Brain pericyte (primary cell): ENCODE measurements around the gene MFNG.

Source experiments
- DNase-seq: peaks from one replicate; pipeline ENCODE4 v3.0.0-alpha.2; 2012; ENCODE audit warnings: low read depth, low spot score

MFNG gene

DNA sequence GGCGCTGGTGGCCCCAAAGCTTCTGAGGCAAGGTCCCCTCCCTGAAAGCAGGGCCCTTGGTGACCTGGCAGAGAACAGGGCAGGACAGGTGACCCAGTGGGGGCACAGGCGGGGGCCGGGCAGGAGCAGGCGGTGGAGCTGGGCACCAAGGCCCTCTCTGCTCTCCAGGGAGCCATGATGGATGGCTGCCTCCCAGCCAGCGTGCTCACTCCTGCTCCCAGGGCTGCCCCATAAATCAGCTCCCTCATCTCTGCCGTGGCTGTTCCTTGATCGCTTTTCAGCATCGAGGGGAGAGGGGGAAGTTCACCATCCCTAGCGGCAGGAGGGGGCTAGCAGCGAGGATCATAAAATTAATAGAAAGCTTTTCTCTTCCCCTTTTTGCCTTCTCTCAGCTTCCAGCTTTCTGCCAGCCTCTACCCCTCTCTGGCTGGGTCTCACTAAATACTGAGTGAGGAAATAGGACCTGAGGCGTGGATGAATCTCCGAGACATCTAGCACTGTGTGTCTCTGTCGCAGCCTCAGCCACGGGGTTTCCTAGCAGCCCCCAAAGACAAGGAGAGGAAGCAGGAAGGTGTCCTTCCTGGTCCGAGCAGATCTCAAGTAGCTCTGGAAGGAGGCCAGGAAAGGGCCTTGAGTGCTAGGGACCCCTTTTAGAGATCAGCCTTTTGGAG lies 36.7 kb downstream of the MFNG start:
- no peak for DNase-seq

DNA sequence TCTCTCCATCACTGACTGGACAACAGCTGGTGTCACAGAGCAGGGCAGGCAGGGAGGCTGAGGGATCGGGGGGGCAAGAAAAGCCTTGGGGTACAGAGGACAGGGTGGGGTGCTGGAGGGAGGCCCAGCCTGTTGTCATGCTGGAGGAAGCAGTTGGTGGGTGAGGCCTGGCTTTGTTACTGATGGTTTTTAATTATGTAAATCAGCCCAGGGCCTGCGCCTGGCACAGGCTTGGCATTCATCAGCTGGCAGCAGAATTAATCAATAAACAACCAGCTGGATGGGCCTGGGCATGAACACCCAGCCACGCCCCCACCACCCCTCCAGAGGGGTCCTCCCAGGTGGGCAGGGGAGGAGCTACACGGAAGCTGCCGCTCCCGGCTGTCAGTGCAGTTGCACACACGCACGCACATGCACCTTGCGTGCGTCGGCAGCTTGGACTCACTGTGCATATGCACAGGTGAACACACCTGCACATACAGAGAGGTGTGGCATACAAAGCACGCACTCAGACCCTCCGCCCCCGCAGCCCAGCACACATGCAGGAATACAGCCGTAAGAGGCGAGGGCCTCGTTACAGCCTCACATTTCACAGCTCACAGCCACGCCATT lies 37.6 kb downstream of the MFNG start:
- no peak for DNase-seq

DNA sequence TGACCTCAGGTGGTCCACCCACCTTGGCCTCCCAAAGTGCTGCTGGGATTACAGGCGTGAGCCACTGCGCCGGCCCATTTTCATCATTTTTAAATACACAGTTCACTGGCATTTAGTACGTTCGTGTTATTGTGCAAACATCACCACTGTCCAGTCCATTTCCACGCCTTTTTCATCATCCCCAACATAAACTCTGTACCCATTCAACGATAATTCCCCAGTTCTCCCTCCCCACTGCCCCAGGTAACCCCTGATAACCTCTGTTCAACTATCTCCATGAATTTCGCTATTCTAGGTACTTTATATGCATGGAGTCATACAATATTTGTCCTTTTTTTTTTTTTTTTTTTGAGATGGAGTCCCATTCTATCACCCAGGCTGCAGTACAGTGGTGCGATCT lies 40.7 kb downstream of the MFNG start:
- no peak for DNase-seq

DNA sequence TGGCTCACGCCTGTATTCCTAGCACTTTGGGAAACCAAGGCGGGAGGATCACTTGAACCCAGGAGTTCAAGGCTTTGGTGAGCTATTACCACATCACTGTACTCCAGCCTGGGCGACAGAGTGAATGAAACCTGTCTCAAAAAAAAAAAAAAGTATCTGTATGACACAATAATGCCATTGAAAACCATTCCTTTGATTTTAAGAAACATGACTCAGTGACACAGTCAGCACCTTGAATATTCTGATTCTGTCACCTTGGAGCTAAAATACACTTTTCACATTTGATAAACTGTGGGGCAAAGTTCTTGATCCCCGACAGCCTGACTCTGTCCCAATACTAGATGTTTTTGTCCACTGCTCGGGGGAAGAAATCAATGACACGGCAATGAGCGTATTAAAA lies 42.2 kb downstream of the MFNG start:
- no peak for DNase-seq

DNA sequence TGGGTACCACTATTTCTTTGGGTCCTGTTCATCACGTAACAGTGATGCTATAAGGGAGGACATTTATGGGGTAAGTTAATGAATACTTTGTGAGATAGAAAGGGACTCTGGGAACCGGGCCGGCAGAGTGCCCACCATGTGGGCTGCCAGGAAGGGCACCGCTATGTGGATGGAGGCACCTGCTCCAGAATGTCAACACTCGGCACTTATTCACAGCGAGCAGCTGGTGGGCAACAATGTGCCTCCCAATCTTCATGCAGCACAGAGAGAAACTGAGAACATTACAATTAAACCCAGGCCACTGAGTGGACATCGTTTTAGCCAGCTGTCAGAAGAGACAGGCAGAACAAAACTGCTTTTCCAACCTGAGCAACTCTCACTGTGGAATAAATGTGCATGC lies 43.1 kb downstream of the MFNG start:
- no peak for DNase-seq

DNA sequence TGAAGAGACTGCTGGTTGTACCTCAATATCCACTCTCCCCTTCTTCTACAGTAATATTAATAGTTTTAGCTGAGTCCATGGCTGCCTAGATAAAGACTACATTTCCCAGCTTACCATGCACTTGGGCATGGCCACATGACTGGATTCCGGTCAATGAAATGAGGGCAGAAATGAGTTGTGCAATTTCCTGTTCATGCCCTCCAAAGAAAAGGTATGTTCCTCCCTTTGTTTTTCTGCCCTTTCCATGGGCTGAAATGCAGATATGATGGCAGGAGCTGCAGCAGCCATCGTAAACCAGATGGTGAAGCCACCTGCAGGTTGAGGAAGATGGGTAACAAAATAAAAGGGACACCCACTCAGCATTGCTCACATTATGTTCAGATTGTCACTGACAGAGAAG lies 43.6 kb downstream of the MFNG start:
- DNase-seq = no peak

DNA sequence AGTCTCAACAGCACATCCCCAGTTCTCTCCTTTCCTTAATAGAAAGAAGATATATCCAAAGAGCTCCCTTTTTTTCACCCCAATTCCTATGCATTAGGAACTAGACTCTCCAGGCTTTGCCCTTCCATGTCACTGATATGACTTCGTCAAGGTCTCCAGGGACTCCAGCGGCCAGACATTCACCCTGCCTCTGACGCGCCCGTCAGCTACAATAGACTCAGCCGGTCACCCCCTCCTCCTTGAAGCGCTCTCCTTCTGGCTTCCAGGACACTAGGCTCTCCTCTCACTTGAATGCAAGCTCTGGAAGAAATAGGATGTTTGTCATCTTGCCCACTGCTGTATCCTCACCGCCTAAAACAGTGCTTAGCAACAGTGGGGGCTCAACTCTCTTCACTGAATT lies 44.0 kb downstream of the MFNG start:
- no peak for DNase-seq

DNA sequence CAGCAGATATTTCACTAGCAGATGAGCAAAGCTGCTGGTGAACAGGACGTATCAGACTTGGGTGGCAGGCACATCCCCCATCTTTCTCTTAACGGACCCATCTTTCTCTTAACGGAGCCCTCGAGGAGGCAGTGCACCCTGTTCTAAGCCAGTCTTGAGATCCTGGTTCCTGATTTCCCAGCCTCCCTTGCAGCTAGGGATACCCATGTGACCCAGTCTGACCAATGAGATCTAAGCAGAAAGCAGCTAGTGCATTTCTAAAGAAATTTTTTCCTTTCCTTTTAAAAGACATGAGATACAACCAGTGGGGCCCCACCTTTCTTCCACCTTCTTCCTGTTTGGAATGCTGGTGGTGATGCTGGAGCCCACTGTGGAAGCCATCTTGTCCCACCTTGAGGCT lies 45.3 kb downstream of the MFNG start:
- no peak for DNase-seq

DNA sequence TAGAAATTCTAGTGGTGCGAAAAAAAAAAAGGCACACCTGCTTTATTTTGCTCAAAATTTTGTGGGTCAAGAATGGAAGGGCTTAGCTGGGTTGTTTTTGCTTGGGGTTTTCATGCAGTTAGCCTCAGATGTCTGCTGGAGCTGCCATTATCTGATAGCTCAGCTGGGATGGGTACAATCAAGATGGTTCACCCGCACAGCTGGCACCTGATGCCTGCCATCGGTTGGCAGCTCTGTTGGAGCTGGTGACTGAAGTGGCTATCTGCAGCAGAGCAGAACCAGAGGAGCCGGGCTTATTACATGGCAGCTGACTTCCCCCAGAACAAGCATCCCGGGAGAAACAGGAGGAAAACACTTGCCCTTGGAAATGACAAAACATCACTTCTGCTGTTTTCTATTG lies 46.8 kb downstream of the MFNG start:
- DNase-seq = no peak

DNA sequence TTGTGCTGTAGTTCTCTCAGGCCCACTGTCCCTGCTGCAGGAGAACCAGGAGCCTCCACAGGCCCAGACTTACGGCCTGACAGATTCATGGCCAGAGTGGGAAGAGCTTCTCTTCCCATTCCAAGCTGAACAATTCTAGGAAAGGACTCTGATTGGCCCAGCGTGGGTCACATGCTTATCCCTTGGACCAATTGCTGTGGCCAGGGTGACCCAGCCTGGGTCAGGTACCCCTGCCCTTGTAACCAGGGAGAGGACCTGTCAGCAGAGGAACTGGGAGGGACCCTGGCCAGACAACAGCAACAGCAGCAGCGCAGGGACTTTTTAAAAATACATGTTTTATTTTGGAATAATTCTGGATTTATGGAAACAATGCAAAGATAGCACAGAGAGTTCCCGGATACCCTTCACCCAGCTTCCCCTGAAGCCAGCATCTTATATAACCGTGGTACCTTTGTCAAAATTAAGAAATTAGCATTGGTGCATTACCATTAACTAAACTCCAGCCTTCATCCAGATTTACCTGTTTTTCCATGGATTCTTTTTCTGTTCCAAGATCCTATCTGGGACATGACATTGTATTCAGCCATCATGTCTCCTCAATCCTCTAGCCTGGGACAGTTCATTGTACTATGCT lies 50.1 kb downstream of the MFNG start:
- no peak for DNase-seq

DNA sequence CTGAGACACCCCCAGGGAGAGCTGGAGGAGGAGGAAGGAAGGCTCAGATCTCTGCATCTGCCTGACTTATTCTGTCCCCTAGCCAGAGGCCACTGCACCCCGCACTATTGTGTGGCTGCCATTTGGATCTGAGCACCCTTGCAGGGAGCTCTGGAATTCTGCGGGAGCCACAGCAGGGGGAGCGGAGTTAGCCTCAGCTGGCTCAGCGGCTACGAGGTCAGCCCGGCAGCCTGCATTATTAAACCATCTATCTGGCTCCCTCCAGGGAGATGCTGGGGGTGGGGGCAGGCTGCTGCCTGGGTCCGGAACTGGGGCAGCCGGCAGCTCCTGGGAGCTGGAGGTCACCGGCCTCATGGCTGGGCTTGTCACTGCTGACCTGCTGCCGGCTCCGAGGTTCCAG lies 52.4 kb downstream of the MFNG start:
- DNase-seq = no peak

DNA sequence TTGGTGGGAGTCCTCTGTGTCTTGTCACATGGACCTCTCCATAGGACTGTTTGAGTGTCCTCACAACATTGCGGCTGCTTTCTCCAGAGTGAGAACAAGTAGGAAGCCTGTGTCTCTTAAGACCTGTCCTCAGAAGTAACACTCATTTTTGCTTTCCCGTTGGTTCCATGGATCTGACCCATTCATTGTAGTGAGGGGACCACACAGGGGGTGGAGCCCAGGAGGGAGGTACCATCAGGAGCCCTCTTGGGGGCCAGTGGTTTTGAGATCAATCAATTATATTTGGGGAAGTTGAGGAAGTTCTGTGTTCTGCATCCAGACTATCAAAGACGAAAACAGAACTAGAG lies 53.5 kb downstream of the MFNG start:
- DNase-seq = no peak

DNA sequence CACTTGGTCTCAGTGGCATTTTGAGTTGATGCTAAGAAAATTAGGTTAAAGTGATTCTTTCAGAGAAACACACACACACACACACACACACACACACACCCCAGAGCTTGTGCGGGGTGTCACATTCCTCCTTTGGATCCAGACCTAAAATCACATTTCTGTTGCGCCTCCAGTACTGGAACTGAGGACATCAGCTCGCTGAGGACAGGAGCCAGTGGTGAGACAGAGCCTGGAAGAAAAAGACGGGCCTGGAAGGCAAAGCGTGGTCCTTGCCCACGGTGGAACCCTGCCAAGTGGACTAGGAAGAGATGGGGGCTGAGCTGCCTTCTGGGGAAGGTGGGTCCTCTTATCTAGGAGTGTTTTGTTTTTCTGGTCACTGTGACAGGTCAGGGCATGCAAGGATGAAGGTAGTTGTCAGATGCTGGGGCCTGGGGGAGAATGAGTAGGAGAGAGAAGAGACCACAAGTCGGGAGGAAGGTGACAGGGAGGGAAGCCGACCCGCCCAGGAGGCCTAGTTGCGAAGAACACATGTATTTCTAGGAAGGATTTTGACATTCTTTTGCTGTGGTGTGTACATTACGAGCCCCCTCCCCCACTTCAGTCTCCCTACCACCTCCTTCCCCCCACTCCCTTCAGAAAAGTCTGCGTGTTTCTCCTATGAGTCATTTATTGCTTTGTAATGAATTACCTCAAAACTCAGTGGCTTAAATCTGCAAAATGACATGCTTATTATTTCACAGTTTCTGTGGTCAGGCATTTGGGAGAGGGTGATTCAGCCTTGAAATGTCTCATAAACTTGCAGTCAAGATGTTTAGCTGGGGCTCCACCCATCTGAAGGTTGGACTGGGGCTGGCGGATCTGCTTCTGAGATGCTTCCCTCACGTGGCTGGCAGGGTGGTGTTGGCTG lies 54.1 kb downstream of the MFNG start:
- peak; percentile 31 for DNase-seq

DNA sequence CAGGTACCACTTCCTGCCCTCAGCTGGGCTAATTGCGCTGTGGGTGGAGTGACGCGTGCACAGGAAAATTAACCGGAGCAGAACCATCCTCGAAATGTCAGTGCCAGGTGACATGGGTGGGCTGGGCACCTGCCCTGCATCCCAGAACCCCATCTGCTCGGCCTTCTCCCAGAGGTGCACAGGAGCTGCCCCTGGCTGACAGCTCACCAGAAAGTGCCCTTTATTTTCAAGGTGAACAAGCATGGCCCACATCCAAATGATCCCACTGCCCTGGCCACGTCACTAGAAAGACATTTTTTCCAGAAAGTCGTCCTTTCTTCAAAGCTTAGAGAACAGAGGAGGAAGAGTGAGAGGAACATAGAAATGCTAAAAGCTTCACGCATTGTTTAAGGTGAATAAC lies 54.8 kb downstream of the MFNG start:
- DNase-seq = no peak

DNA sequence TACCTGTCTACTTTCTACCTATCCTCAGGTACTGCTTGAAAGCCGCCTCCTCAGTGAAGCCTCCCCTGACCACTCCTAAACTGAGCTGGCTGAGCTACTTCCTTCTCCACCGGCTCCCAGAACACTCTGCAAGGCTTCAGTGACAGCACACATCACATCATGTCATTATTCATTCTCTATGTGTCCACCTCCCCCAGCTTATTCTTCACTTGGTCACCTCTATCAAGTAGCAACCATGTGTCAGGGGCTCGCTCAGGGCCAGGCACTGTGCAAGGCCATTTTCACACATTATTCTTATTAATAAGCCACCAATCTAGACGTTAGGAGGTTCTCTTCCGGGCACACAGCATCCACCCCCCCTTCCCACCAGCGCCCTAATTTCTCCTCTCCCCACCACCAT lies 55.2 kb downstream of the MFNG start:
- DNase-seq = no peak

DNA sequence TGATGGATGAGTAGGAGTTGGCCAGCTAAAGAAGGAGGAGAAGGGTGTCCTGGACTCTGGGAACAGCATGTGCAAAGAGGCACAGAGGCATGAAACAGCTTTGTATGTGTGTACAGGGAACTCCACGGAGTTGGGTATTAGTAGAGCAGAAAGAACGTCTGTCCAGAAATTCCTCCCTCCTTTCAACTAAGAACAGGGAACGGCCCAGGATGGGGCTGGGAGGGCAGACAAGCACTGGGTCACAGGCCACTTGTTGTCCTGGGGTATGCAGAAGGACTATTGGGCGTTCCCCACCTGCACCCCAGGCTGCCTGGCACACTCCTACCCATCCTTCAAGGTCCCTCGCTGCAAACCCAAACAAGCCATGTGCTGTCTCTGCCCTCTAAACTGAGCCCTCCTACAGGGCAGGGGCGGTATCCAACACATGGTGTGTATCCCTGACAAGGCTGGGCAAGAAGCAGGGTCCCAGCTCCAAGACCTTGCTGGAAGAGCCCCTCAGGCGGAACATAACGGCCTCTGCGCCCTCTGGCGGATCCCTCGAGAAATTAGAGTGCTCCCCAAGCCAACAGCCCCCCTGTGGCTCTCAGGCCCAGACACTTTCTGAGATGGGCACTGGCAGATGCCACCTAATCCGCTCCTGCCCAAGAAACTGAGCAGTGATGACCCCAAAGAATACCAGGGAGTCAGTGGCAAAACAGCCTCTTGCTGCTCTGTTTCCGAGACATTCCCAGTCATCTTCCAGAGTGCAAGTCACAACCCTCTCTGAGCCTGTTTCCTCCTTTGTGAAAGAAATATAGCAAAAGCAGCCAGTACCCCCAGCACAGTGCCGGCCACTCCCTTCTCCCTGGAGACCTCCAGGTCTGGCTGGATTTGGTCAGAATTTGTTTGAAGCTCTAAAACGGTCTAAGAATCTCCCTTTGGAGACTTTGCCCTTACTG lies 57.3 kb downstream of the MFNG start:
- DNase-seq = no peak

DNA sequence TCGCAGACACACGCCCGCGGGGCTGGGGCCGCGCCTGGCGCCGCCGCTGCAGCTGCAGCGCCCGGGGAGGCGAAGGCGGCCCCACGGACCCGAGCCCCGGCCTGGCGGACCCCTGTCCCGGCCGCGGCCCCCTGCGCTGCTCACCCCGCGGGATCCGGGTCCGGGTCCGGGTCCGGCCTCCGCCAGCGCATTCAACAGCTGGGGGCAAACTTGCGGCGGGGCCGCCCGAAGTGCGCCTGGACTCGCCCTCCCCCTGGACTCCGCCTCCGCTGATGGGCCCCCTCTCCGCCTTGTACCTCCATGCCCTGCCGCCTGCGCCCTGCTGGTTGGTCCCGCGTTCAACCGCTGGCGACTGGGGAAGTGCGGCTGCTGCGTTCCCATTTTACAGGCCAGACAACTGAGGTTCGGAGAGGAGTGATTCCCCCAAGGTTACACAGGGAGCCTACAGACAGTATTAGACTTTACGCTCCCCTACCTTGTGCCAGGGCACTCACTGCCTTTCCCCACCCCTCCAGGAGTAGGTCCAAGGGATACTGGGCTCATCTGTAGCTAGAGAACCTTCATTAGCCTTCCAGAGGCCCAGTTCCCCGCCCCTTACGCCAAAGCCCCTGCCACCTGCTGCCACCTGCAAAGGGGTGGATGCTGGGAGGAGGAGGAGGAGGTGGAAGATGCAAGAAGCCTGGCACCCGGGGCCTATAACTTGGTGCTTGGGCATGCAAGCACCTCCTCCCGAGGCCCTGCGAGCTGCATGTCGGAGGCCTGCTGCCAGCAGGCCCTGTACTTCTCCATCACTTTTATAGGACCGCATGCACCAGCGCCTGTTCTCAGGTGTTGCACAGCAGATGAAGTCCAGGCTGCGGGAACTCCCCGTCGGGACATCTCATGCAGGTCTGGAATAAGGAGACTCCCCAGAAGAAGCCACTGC lies 58.2 kb downstream of the MFNG start:
- no peak for DNase-seq

DNA sequence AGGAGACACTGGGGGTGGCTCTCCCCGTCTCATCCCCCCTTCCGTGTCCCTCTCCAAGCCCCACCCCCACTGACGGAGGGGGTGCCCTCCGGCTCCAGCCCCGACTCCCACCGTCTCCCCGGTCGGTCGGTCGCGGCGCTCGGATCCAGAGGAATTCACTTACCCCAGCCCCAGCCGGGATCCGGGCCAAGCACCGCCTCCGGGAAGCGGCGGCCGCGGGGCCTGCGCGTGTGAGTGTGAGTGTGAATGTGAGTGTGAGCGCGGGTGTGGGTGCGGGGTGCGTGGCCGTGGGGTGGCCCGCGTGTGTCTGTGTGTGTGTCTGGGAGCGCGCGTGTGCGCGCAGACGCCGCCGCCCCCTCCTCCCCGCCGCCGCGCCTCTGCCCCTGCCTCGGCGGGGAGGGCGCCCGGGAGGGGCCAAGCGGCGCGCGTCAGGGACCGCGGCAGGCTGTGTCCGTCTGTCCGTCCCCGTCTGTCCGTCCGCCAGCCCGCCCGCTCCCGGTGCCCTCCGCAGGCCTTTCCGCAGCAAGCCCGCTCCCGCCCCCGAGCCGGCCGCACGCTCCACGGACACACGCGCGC lies 59.0 kb downstream of the MFNG start, which contains the start of gene ELFN2:
ELFN2 (minus strand) TSS at position 345 of the 576 bp plus-strand sequence. CDS start 51,945 bp downstream, outside the sequence.
- no peak for DNase-seq

DNA sequence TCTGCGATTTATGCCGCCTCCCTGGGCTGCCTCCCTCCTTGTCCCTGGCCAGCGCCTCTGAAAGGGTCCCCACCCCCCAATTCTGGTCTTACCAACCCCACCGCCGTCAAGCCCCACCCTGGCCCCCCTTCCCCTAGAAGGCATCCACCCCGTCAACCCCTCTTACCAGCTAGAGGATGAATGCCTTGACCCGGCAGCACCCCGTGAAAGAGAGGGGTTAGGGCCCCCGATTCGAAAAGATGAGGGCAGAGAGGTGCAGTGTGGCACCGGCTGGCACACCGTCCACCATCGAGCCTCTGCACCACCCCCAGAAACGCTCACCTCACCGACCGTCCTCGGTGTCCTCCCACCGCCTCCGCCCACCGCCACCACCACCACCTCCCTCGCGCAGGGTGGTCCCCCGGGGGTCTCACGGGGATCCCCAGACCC lies 59.5 kb downstream of the MFNG start:
- no peak for DNase-seq
